NCI-H2081 (cell line): ENCODE data around the gene DOC2A.
"Not testable (repeated sequence)": the region's sequence is repeated elsewhere in the genome, so short reads cannot be mapped to it uniquely, and the experiment has no call there.

ENCODE experiments used
- DNase-seq, 2 experiments: peaks; one replicate each; lab custom pipeline; 2025; lab: John Stamatoyannopoulos, UW

Gene DOC2A

GRCh38 chr16:29972992-29973383, 37.8 kb downstream of the DOC2A start:
- DNase-seq, result no peak

DNA sequence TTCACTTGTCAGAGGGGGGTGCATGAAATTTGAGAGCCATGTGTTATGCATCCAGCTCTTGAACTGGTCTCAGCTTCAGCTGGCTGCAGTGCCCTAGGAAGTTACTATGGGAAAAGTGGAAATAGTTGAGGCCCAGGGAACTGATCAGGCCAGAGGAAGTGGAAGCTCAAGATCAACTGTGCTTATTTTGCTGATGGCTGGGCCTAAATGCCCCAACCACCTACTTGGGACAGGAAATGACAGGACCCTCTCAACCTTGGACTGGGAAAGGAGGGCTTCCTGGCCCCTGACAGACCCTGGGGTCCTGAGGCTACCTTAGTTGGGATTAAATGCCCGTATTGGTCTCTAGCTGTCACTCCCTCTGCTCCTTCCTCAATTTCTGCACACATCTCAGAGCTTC, 38.3 kb downstream of the DOC2A start:
- DNase-seq, result no peak

GRCh38 chr16:29971304-29971703, 39.5 kb downstream of the DOC2A start:
- DNase-seq, result no peak

- DNase-seq, result no peak
Observed at GRCh38 chr16:29968205-29968604, 42.6 kb downstream of the DOC2A start.

GRCh38 chr16:29963021-29963743, 47.6 kb downstream of the DOC2A start:
- no peak for DNase-seq

DNA sequence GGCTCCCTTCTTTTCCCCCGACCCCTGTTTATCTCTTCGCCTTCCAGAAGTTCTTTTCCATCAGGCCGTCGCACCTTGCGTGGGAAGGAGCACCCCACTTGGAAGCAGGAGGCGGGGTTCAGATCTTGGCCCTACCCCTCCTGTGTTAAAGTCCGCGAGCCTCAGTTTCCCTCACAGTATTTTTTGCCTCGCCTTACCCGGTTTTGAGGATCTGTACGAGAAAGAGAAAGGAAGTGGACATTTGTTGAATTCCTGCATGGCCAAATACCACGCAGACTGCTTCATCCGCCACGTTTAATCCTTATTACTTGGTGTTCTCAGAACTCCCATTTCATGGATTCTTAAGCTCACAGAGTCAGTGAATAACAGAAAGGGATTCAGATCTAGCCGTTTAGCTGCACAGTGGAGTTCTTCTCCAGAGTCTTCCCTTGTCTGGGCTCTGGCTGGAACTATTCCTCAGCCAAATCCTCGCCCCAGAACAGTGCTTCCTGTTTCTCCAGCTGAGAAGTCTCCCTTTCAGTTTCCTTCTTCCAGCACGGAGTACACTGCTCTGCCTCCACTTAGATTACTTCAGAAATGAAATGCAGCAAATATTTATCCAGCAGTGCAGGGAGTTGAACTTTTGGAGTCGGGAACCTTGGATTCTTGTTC, 48.4 kb downstream of the DOC2A start:
- no peak for DNase-seq

DNA sequence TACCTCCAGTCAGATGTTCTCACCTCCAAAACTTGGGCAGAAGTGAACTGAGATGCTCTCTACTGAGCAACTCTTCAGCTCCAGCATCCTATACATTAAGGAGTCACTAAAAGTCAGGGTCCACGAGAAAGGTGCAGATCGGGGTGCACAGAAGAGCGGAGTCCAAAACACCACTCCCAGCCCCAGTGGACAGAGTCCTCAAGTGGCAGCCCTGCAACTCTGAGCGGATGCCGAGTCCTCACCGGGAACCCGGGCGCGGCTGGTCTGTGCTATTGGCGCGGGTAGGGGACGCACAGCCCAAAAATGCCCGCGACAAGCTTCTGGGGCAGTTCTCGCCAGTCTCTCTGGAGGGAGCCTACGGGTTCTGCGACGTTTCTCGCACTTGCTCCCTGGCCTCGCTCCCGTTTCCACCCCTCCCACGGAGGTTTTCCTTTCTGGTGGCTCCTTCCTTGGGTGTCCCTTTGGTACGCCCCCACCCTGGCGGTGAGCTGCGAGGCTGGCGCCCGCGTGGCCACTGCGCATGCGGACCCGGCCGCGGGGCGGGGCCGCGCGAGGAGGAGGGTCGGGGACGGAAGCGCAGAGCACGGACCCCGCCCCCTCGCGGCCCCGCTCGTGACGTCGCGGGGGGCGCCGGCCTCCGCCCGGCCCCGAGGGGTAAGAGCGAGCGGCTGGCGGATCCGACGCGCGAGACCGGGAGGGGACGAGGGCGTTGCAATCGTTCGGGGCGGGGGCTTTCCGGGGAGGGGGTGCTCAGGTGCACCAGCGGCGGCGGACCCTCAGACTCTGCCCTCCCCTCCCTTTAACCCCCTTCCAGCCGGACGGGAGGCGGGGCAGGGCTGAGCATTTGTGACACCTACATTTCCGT, 49.1 kb downstream of the DOC2A start, which contains the start of gene TMEM219:
TSS of gene TMEM219 (plus strand) at position 601 of the 865 bp plus-strand sequence. CDS start 1,065 bp downstream, outside the sequence.
- DNase-seq, result peak; percentile 76 to 83

DNA sequence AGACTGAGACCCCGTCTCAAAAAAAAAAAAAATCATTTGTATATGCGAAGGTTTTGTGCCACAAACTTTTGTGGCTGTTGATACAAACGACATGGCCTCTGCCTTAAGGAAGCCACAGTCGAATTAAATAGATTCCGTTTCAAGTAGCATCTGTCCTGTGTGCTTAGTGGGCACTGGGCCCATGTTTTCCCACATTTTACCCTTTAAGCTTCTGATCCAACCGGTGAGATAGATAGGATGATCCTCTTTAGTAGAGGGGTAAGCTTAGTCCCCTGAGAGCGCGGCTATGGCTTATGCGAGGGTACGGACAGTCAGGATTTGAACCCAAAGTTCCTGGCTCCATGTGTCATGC, 49.7 kb downstream of the DOC2A start:
- no peak for DNase-seq

DNA sequence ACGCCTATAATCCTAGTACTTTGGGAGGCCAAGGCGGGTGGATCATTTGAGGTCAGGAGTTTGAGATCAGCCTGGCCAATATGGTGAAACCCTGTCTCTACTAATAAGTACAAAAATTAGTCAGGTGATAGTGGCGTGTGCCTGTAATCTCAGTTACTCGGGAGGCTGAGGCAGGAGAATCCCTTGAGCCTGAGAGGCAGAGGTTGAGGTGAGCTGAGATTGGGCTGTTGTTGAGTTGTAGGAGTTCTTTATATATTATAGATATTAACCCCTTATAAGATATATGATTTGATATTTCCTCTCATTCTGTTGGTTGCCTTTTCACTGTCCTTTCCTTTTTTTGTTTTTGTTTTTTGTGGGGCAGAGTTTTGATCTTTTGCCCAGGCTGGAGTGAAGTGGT, 51.0 kb downstream of the DOC2A start:
- DNase-seq, result not testable (repeated sequence)

- no peak for DNase-seq
Observed at GRCh38 chr16:29959293-29959692, 51.5 kb downstream of the DOC2A start.

DNA sequence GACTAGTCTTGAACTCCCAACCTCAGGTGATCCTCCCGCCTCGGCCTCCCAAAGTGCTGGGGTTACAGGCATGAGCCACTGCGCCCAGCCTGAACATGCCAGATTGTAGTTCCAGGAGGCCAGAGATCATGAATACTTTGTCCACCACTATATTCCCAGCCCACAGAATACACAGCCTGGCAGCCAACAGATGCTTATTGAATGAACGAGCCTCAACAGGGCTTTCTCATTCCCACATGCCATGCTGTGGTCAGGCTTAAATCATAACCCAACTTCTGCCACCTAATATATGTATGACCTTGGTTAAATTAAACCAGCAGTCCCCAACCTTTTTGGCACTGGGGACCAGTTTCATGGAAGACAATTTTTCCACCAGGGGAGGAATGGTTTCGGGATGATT, 52.1 kb downstream of the DOC2A start:
- DNase-seq, result no peak
